HL-60 (cell line): ENCODE measurements around the gene CPLANE1.
"Not testable (repeated sequence)": the region's sequence is repeated elsewhere in the genome, so short reads cannot be mapped to it uniquely, and the experiment has no call there.

ENCODE experiments used
- DNase-seq, 2 experiments: peaks; one replicate each; pipeline ENCODE4 v3.0.0-alpha.2; 2010 to 2020; ENCODE audit warnings: low read depth in 1 of 2, low spot score in 1 of 2
- H3K27ac ChIP-seq: fragments of 250-450 bp; sonication (Bioruptor Pico); replicated peaks from 2 replicates; pipeline ENCODE4 v1.5.1; 2020; ENCODE audit warnings: mild to moderate bottlenecking, moderate library complexity
- H3K27me3 ChIP-seq: fragments of 250-450 bp; sonication (Bioruptor Pico); 2 replicates; pipeline ENCODE4 v1.5.1; 2021; ENCODE audit warnings: mild to moderate bottlenecking, moderate library complexity; ENCODE audit not compliant: insufficient read depth, poor library complexity, severe bottlenecking
- H3K4me3 ChIP-seq: replicated peaks from 2 replicates; pipeline ENCODE4 v1.5.1; 2011; ENCODE audit warnings: mild to moderate bottlenecking, control low read depth, low read length; ENCODE audit not compliant: insufficient read depth
- GABPA ChIP-seq: IDR thresholded peaks from 2 replicates; pipeline ENCODE4 v1.6.1; 2012; ENCODE audit warnings: low read depth
- POLR2AphosphoS5 ChIP-seq: IDR thresholded peaks from 2 replicates; pipeline ENCODE4 v1.6.1; 2012; ENCODE audit warnings: low read depth
- SPI1 ChIP-seq: IDR thresholded peaks from 2 replicates; pipeline ENCODE4 v1.6.1; 2012; ENCODE audit warnings: low read depth, mild to moderate bottlenecking, borderline replicate concordance
- TF ChIP-seq, protein P1 (sequence below): IDR thresholded peaks from 2 replicates; pipeline ENCODE4 v1.6.1; 2012; ENCODE audit warnings: low read depth; ENCODE audit not compliant: insufficient replicate concordance
- TF ChIP-seq, protein P2 (sequence below): IDR thresholded peaks from one replicate; pipeline ENCODE4 v1.5.1; 2011; ENCODE audit warnings: low read length, control low read depth, inconsistent platforms; ENCODE audit not compliant: insufficient read depth

The CPLANE1 gene

DNA sequence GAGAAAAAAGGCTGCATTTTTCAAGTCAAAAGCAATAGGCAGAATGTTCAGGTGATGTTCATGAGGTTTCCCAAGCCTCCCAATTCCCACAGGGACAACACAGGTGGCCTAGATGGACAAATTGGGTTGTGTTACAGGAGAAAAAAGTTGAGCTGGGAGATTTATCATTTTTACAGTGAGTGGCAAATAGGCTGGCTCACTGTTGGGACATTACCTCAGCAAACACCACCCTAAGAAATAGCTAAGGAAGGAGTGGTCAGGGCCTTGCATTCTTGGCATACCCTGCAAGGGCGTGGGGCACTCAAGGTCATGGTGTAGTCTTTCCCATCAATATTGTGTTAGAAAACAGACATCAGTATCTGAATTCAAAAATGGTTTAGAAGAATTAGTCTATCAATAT is 23.3 kb upstream of the CPLANE1 start:
- no peak for DNase-seq
- TF ChIP-seq SPI1 (no peak), GABPA (no peak), POLR2AphosphoS5 (no peak)
- TF ChIP-seq, protein P1, sequence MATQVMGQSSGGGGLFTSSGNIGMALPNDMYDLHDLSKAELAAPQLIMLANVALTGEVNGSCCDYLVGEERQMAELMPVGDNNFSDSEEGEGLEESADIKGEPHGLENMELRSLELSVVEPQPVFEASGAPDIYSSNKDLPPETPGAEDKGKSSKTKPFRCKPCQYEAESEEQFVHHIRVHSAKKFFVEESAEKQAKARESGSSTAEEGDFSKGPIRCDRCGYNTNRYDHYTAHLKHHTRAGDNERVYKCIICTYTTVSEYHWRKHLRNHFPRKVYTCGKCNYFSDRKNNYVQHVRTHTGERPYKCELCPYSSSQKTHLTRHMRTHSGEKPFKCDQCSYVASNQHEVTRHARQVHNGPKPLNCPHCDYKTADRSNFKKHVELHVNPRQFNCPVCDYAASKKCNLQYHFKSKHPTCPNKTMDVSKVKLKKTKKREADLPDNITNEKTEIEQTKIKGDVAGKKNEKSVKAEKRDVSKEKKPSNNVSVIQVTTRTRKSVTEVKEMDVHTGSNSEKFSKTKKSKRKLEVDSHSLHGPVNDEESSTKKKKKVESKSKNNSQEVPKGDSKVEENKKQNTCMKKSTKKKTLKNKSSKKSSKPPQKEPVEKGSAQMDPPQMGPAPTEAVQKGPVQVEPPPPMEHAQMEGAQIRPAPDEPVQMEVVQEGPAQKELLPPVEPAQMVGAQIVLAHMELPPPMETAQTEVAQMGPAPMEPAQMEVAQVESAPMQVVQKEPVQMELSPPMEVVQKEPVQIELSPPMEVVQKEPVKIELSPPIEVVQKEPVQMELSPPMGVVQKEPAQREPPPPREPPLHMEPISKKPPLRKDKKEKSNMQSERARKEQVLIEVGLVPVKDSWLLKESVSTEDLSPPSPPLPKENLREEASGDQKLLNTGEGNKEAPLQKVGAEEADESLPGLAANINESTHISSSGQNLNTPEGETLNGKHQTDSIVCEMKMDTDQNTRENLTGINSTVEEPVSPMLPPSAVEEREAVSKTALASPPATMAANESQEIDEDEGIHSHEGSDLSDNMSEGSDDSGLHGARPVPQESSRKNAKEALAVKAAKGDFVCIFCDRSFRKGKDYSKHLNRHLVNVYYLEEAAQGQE = no peak
- TF ChIP-seq, protein P2, sequence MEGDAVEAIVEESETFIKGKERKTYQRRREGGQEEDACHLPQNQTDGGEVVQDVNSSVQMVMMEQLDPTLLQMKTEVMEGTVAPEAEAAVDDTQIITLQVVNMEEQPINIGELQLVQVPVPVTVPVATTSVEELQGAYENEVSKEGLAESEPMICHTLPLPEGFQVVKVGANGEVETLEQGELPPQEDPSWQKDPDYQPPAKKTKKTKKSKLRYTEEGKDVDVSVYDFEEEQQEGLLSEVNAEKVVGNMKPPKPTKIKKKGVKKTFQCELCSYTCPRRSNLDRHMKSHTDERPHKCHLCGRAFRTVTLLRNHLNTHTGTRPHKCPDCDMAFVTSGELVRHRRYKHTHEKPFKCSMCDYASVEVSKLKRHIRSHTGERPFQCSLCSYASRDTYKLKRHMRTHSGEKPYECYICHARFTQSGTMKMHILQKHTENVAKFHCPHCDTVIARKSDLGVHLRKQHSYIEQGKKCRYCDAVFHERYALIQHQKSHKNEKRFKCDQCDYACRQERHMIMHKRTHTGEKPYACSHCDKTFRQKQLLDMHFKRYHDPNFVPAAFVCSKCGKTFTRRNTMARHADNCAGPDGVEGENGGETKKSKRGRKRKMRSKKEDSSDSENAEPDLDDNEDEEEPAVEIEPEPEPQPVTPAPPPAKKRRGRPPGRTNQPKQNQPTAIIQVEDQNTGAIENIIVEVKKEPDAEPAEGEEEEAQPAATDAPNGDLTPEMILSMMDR = no peak
- Histone ChIP-seq H3K27ac (no peak overlapping the region), H3K4me3 (no peak overlapping the region), H3K27me3 (no peaks in the 10 kb centered on the region)

DNA sequence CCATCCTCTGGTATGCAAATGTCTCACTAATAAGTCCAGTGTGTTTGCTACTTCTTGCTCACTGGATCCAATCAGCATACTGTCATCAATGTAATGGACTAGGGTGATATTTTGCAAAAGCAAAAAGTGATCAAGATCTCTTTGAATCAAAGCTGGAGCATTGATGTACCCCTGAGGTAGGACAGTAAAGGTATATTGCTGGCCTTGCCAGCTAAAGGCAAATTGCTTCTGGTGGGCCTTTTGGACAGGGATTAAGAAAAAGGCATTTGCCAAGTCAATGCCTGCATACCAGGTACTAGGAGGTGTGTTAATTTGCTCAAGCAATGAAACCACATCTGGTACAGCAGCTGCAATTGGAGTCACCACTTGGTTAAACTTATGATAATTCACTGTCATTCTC is 18.9 kb upstream of the CPLANE1 start:
- not testable (repeated sequence) for DNase-seq, H3K27me3 ChIP-seq, H3K27ac ChIP-seq, H3K4me3 ChIP-seq

DNA sequence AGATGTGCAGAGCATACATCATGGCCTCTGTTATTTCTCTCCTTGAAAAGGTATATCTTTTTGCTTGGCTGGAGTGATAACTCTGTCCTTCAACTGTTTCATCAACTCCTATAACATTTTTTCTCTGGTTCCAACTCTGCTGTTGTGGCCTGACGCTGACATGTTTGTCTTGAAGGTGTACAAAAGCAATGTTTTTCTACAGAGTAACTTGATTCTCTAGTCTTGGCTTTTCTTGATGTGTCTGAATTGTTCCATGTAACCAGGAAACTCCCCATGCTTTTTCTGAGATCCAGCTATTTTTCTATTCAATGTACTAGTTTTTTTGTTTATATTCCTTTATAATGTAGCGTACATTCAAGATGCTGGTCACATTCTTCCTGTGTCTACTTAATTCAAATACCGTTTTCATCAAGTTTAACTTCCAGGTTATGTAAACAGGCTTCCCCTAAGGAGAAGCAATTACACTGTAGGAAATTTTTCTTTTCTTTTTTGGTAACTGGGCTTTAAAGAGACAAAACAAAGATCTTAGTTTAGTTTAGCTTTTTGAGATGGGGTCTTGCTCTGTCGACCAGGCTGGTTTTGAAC is 6.7 kb upstream of the CPLANE1 start:
- no peak overlapping the region for H3K27ac ChIP-seq
- H3K4me3 ChIP-seq = no peak overlapping the region
- TF ChIP-seq, protein P1 = no peak
- TF ChIP-seq SPI1 (no peak), POLR2AphosphoS5 (no peak), GABPA (no peak)
- TF ChIP-seq, protein P2 = no peak
- no peak for DNase-seq
- H3K27me3 ChIP-seq = no peaks in the 10 kb centered on the region

DNA sequence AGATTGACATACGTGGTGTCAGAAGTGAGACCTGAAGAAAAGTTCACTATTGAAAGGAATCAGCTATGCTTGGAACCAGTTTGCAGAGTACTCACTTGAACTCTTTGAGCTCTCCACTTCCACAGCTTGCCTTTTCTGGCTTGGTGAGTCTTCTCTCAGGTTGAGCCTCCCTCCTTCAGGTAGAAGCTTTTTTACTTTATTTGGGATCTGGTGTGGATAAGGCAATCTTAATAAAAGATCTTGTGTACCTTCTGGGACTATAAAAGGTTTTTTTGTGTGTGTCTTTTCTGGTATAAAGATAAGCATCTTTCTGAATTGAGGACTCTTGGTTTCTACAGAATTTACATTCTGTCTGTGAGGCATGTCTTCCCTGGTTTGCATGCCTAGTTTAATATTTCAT is 5.4 kb upstream of the CPLANE1 start:
- H3K4me3 ChIP-seq = no peak overlapping the region
- TF ChIP-seq, protein P1 = no peak
- TF ChIP-seq, protein P2 = no peak
- TF ChIP-seq SPI1 (no peak), POLR2AphosphoS5 (no peak), GABPA (no peak)
- H3K27me3 ChIP-seq = no peaks in the 10 kb centered on the region
- no peak for DNase-seq
- H3K27ac ChIP-seq = no peak overlapping the region
